ENCODE results near the gene OR10K1.

The OR10K1 gene

GRCh38 chr1:158491316-158491715, 29.7 kb downstream of the OR10K1 start:
- H3K4me3 ChIP-seq (ENCODE audit: low read depth, low read length) = no peak overlapping the region
- TF ChIP-seq, protein P1, sequence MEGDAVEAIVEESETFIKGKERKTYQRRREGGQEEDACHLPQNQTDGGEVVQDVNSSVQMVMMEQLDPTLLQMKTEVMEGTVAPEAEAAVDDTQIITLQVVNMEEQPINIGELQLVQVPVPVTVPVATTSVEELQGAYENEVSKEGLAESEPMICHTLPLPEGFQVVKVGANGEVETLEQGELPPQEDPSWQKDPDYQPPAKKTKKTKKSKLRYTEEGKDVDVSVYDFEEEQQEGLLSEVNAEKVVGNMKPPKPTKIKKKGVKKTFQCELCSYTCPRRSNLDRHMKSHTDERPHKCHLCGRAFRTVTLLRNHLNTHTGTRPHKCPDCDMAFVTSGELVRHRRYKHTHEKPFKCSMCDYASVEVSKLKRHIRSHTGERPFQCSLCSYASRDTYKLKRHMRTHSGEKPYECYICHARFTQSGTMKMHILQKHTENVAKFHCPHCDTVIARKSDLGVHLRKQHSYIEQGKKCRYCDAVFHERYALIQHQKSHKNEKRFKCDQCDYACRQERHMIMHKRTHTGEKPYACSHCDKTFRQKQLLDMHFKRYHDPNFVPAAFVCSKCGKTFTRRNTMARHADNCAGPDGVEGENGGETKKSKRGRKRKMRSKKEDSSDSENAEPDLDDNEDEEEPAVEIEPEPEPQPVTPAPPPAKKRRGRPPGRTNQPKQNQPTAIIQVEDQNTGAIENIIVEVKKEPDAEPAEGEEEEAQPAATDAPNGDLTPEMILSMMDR (IDR thresholded peaks at IDR 0.05; ENCODE audit: borderline replicate concordance, insufficient read depth, low read depth, low read length) = no peak

DNA sequence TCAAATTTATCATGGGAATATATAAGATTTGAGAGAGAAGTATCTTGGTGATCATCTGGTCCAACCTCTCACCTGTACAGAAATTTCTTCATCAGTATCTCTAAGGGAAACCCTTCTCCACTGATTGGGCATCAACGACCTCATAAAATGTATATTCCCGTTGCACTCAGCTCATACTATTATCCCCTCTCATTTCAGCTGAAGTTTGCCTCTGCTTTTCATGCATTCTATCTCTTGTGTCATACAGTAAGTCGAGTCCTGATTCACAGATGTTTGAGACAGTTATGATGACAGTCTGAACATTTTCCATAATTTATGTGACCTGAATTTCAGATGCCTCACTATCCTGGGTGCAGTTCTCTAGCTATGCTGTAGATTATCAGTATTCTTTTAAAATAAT, 31.4 kb downstream of the OR10K1 start:
- no peak overlapping the region for H3K4me3 ChIP-seq (ENCODE audit: low read depth, low read length)
- TF ChIP-seq, protein P1 (IDR thresholded peaks at IDR 0.05; ENCODE audit: borderline replicate concordance, insufficient read depth, low read depth, low read length) = no peak

GRCh38 chr1:158494796-158495195, 33.2 kb downstream of the OR10K1 start:
- no peak overlapping the region for H3K4me3 ChIP-seq (ENCODE audit: low read depth, low read length)
- TF ChIP-seq, protein P1 (IDR thresholded peaks at IDR 0.05; ENCODE audit: borderline replicate concordance, insufficient read depth, low read depth, low read length) = no peak

DNA sequence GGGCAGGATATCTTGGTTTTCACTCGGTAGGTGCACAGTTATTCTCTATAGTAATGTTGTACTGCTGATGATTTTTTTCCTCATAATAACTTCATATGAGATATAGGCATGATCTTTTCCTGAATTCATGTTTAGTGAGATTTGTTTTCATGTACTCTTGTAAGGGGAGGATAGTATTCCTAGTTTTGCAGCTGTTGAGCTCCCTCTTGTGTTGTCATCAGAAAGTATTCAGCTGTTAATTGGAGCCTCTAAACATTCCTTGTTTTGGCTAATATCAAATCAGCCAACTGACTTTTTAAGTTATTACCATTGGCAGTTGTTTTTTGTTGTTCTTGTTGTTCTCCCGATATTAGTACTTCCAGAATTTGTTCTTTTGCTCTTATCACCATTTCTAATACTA, 34.7 kb downstream of the OR10K1 start:
- TF ChIP-seq, protein P1 (IDR thresholded peaks at IDR 0.05; ENCODE audit: borderline replicate concordance, insufficient read depth, low read depth, low read length) = no peak; the same call in 1 of the 2 replicates
- no peak overlapping the region for H3K4me3 ChIP-seq (ENCODE audit: low read depth, low read length)

GRCh38 chr1:158506369-158506987, 44.8 kb downstream of the OR10K1 start:
- TF ChIP-seq, protein P1 (IDR thresholded peaks at IDR 0.05; ENCODE audit: borderline replicate concordance, insufficient read depth, low read depth, low read length) = peak; percentile 62

GRCh38 chr1:158507511-158507910, 45.9 kb downstream of the OR10K1 start:
- TF ChIP-seq, protein P1 (IDR thresholded peaks at IDR 0.05; ENCODE audit: borderline replicate concordance, insufficient read depth, low read depth, low read length) = no peak

More at GRCh38 chr1:158506369-158506987, 44.8 kb downstream of the OR10K1 start:
- no peak overlapping the region for H3K4me3 ChIP-seq (ENCODE audit: low read depth, low read length)

GRCh38 chr1:158509471-158510156, 48.0 kb downstream of the OR10K1 start:
- TF ChIP-seq, protein P1 (IDR thresholded peaks at IDR 0.05; ENCODE audit: borderline replicate concordance, insufficient read depth, low read depth, low read length) = no peak
- no peak overlapping the region for H3K4me3 ChIP-seq (ENCODE audit: low read depth, low read length)

More at GRCh38 chr1:158507511-158507910, 45.9 kb downstream of the OR10K1 start:
- no peak overlapping the region for H3K4me3 ChIP-seq (ENCODE audit: low read depth, low read length)
